Heart left ventricle (tissue), 13 donors: Measurements from ENCODE around the gene SORCS2.

Source experiments
- CTCF ChIP-seq, 12 donors: fragments of 200-600 bp; sonication (generic) in 4 of 12; IDR thresholded peaks; one replicate each; pipeline versions ENCODE4 v1.5.0 to v1.8.0; 2018 to 2022; ENCODE audit warnings: antibody characterized with exemption in 12 of 12, mild to moderate bottlenecking in 5 of 12
- POLR2A ChIP-seq, 2 donors: fragments of 450-650 bp; IDR thresholded peaks; one replicate each; pipeline ENCODE4 v1.6.1; 2017; ENCODE audit warnings: antibody characterized with exemption in 2 of 2, mild to moderate bottlenecking in 2 of 2, moderate library complexity in 2 of 2
- donor health status: ischemic (EF 13 %, LVEDD 7.1; RV severe dilation, severe dysfunction).
- donor health status: DM: no; HTN: yes; CAD: no.
- donor health status: DM: no; HTN: no; CAD: no.
- donor health status: ischemic (EF 25% LVEDD 6.9; RV normal size, moderate dysfunction).
- donor health status: ischemic (EF 25% LVEDD 5.7; RV mildly dilated, moderate dysfunction).
- donor health status: ischemic (EF 35%, LVEDD 5.7; RV mildly dilated, moderate dysfunction).
- donor health status: nonischemic (EF 11% LVEDD 7.7; RV severe dilation, severe dysfunction).
- donor health status: DM: yes; HTN: yes; CAD: no.
- donor health status: PGD.
- donor health status: ischemic (EF 29% LVEDD 5.4; RV normal size, mild dysfunction).
- donor health status: nonischemic (EF 23%, LVEDD 6.1; RV moderate dilation, normal function).

- TF ChIP-seq POLR2A (IDR thresholded peaks at IDR 0.05) (no peak), CTCF (IDR thresholded peaks at IDR 0.05) (no peak)
Measured at GRCh38 chr4:7424553-7425111, 232.3 kb downstream of the SORCS2 start.
